Adrenal gland (tissue), 5 donors: Measurements from ENCODE around the gene PCLO.

Experiments
- POLR2A ChIP-seq, 2 donors: fragments of 450-650 bp; IDR thresholded peaks; one replicate each; pipeline ENCODE4 v1.6.1; 2017; ENCODE audit warnings: antibody characterized with exemption in 2 of 2, mild to moderate bottlenecking in 2 of 2, moderate library complexity in 1 of 2
- TF ChIP-seq, protein P1 (sequence below), 6 experiments: fragments of 450-650 bp in 4 of 6; fragments of 200-600 bp in 2 of 6; sonication (generic) in 1 of 6; IDR thresholded peaks; 1 replicate in 5 of 6; 2 replicates in 1 of 6; pipeline versions ENCODE4 v1.5.1 to v1.8.0; 2016 to 2021; ENCODE audit warnings: antibody characterized with exemption in 6 of 6, mild to moderate bottlenecking in 2 of 6, moderate library complexity in 1 of 6
- donor health status: DM: no; HTN: no; CAD: no.

- TF ChIP-seq, protein P1, sequence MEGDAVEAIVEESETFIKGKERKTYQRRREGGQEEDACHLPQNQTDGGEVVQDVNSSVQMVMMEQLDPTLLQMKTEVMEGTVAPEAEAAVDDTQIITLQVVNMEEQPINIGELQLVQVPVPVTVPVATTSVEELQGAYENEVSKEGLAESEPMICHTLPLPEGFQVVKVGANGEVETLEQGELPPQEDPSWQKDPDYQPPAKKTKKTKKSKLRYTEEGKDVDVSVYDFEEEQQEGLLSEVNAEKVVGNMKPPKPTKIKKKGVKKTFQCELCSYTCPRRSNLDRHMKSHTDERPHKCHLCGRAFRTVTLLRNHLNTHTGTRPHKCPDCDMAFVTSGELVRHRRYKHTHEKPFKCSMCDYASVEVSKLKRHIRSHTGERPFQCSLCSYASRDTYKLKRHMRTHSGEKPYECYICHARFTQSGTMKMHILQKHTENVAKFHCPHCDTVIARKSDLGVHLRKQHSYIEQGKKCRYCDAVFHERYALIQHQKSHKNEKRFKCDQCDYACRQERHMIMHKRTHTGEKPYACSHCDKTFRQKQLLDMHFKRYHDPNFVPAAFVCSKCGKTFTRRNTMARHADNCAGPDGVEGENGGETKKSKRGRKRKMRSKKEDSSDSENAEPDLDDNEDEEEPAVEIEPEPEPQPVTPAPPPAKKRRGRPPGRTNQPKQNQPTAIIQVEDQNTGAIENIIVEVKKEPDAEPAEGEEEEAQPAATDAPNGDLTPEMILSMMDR (IDR thresholded peaks at IDR 0.05), result no peak
- TF ChIP-seq POLR2A (IDR thresholded peaks at IDR 0.05), result no peak
Measured at GRCh38 chr7:82859106-82859850, 303.4 kb downstream of the PCLO start.
